ENCODE measurements around the gene VEGFD. TPM values are rescaled to one million over a fixed set of nuclear protein-coding genes. Genes with fewer than 3 reads are reported as not detected.

The VEGFD gene
- total and polyA plus RNA-seq, 2 donors (not counting 3 experiments of a cell fraction or from before 2014, with no cell fraction given): 0.40 to 0.64 TPM

GRCh38 chrX:15404401-15405096 is 20.3 kb upstream of the VEGFD start:
- DNase-seq (ENCODE audit: low read depth, low spot score): peak; percentile 51
- no peaks in the 10 kb centered on the region for H3K9me3 ChIP-seq (replicated peaks; ENCODE audit: control insufficient read depth, insufficient read depth, low read length)
- FAIRE-seq: peak; percentile 28
- BruUV-seq (replicated peaks): no TSS peak
- H3K27me3 ChIP-seq (ENCODE audit: control insufficient read depth in 2 of 2, insufficient read depth in 2 of 2, low read length in 2 of 2): no peaks in the 10 kb centered on the region
- TF ChIP-seq, protein P1, sequence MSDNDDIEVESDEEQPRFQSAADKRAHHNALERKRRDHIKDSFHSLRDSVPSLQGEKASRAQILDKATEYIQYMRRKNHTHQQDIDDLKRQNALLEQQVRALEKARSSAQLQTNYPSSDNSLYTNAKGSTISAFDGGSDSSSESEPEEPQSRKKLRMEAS (IDR thresholded peaks at IDR 0.05; ENCODE audit: insufficient read depth, insufficient read length): no peak
- TF ChIP-seq POLR2AphosphoS5 (IDR thresholded peaks at IDR 0.05; ENCODE audit: insufficient read depth, low read depth, low read length): no peak
- no peak for TF ChIP-seq MYC (IDR thresholded peaks at IDR 0.05; ENCODE audit: low read depth, low read length)
- no peak for TF ChIP-seq POLR2A (IDR thresholded peaks at IDR 0.05; ENCODE audit: low read depth, low read length)
- no peak for TF ChIP-seq EZH2 (IDR thresholded peaks at IDR 0.05; ENCODE audit: borderline replicate concordance, low read depth, low read length, severe bottlenecking)
- no peak for TF ChIP-seq CTCF (IDR thresholded peaks at IDR 0.05; ENCODE audit: extremely low read depth in 1 of 2, insufficient read depth in 1 of 2, low read depth in 1 of 2, low read length in 2 of 2)
- TF ChIP-seq FOS (IDR thresholded peaks at IDR 0.05; ENCODE audit: borderline replicate concordance, insufficient read depth, low read length): no peak
- no peak for TF ChIP-seq GATA2 (IDR thresholded peaks at IDR 0.05; ENCODE audit: insufficient read depth, insufficient read length, low read depth, low read length)
- no peak for TF ChIP-seq JUN (IDR thresholded peaks at IDR 0.05; ENCODE audit: borderline replicate concordance, insufficient read depth, insufficient read length, low read depth)
- H4K20me1 ChIP-seq (replicated peaks; ENCODE audit: control insufficient read depth, extremely low read depth, insufficient read depth, low read length): no peaks in the 10 kb centered on the region
- H3K4me2 ChIP-seq (ENCODE audit: insufficient read depth, low read length): no peak overlapping the region
- H3K9me1 ChIP-seq (replicated peaks; ENCODE audit: control insufficient read depth, extremely low read depth, insufficient read depth, low read length): no peaks in the 10 kb centered on the region
- CTCF ChIA-PET: no interaction called here
- H3K4me1 ChIP-seq (ENCODE audit: control insufficient read depth, extremely low read depth, insufficient read depth, low read length): peaks cover 9% of the 10 kb centered on the region
- dilution Hi-C loops (cut with MboI; ENCODE audit: extremely low pct_ligation_motif_present, low sequenced_read_pairs) (no loop called here), intact Hi-C loops (cut with micrococcal nuclease) (loop anchor here (5.0 kb wide), 1 partner anchor 63 kb away; no protein-coding TSS in a partner anchor)
- peaks cover 0 to 2% of the 10 kb centered on the region in 2 experiments for H3K36me3 ChIP-seq (ENCODE audit: control insufficient read depth in 2 of 2, extremely low read depth in 1 of 2, insufficient read depth in 2 of 2, low read length in 2 of 2)
- H2AFZ ChIP-seq (ENCODE audit: low read depth, low read length): no peak overlapping the region
- POLR2A ChIA-PET: no interaction called here
- no peak overlapping the region for H3K4me3 ChIP-seq (replicated peaks in 1 of 3; ENCODE audit: insufficient read depth in 1 of 3, low read depth in 1 of 3, low read length in 3 of 3)
- H3K79me2 ChIP-seq (ENCODE audit: control insufficient read depth, insufficient read depth, low read length): no peaks in the 10 kb centered on the region
- peak overlapping the region; percentile 28 for H3K27ac ChIP-seq (ENCODE audit: insufficient read depth, low read depth, low read length)
- H3K9ac ChIP-seq (replicated peaks; ENCODE audit: extremely low read depth, insufficient read depth, low read length): no peak overlapping the region
